NK-92 treated with Interleukin-12 subunit alpha and Interleukin-12 subunit beta, amount 100 ng/mL, for 24 hours (cell line): Measurements from ENCODE around the gene MAGEB17.
A peak's percentile ranks its signal among the peaks of the same experiment; 100 is the strongest.
"Not testable (repeated sequence)": the region's sequence is repeated elsewhere in the genome, so short reads cannot be mapped to it uniquely, and the experiment has no call there.

Experiments
- DNase-seq: peaks from one replicate; lab custom pipeline; 2025; lab: John Stamatoyannopoulos, UW

The MAGEB17 gene, protein sequence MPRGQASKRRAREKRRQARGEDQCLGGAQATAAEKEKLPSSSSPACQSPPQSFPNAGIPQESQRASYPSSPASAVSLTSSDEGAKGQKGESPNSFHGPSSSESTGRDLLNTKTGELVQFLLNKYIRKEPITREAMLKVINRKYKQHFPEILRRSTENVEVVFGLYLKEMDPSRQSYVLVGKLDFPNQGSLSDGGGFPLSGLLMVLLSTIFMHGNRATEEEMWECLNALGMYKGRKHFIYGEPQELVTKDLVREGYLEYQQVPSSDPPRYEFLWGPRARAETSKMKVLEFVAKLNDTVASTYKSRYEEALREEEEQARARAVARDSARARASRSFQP

DNA sequence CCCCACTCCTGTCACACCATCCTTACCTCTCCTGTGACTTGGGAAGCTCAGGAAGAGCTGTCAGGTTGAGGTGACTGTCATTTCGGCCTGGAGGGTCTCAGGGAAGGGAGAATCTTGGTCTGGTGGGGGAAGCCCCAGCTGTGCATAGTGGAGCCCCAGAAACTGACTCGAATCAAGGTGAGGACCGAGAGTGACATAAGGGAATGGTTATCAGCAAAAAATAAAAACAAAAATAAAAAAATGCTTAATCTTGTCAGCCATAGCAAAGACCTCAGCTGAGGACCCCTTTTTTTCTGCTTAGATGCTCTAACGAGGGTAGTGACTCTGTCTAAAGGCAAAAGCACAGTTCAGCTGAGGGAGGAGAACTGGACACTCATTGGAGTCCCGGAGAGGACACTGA is at the start of gene MAGEB17:
Gene MAGEB17 (plus strand): TSS at position 301 of the 400 bp plus-strand sequence. CDS start 2,902 bp downstream, outside the sequence.
- no peak for DNase-seq

DNA sequence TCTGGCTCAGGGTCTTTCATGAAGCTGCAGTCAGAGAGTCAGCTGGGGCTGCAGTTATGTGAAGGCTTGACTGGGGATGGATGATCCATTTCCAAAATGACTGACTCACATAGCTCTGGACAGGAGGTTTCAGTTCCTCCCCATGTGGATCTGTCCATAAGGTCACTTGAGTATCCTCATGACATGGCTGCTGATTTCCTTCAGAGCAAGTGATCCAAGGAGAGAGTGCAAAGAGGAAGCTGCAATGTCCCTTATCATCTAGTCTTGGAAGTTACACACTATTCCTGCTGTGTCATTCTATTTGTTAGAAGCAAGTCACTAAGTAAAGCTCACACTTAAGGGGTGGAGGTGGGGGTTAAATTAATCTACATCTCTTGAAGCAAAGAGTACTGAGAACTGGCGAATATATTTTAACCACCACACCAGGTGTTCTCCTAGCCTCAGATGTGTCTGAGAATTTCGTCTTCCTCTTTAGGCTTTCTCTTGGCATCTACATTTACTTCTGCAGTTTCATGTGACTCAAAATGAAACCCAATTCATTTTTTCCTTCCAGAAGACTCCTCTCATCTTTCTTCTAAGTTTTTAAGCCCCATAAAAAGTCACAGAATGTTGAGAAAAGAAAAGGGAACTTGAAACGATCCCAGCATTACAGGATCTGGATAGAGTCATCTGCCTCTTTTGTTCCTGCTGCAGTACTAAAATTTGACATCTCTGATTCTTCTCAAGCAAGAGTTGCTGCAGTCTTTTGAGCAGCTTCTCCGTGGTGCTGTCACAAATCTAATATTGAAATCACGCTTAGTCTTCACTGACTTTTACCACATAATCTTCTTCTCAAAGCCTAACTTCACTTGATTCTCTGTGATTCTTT is 47.7 kb upstream of the MAGEB17 start:
- no peak for DNase-seq

DNA sequence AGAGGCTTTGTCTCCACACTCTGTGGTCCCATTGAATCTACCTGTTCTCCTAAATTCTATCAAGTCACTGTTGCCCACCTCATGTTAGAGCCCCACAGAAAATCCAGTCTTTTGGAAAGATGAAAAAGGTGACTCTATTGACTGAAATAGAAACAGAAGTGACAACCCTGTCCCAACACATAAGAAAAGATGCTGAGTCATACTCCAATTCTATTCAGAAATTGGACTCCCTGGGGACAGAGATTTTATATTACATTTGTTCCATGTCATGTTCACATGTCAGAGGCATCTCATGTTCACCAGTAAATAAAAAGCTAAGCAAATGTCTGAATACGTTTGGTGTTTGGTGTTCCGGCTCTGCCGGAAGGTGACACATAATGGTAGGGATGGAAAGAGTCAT is 46.9 kb upstream of the MAGEB17 start:
- DNase-seq = no peak

DNA sequence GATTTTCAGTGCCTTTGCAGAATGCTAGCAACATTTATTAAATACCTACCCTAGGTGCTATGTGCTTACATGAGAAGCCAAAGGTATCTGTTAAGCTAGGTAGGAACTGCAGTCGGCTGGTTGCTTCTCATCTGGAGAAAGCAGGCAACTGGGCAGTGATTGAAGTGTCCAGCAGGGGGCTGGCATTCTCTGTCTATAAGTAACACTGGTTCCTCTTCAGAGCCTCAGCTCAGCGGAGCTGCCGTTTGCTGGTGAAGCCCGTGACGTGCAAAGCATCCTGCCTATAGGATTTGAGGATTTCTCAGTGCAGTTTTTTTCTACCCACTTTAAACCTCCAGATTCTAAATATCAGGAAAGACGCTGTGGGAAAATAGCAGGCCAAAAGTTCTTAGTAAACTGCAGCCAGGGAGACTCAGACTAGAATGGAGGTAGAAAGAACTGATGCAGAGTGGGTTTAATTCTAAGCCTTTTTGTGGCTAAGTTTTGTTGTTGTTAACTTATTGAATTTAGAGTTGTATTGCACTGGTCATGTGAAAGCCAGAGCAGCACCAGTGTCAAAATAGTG is 44.0 kb upstream of the MAGEB17 start, which contains the start of gene GRPR:
Gene GRPR (plus strand): TSS at position 344 of the 565 bp plus-strand sequence. CDS start 389 bp downstream, outside the sequence.
- peak; percentile 12 for DNase-seq

DNA sequence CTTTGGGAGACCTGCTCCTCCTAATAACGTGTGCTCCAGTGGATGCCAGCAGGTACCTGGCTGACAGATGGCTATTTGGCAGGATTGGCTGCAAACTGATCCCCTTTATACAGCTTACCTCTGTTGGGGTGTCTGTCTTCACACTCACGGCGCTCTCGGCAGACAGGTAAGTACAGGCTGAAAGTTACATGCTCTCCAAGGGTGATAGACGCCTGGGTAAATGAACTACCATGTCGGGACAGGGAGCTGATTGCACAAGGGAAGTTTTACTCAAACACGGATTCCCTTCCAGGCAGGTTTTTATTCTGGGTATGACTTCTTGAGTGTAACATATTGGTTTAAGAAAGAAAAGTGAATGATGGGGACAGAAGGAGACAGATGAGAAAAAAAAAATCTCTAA is 43.1 kb upstream of the MAGEB17 start:
- DNase-seq = no peak

DNA sequence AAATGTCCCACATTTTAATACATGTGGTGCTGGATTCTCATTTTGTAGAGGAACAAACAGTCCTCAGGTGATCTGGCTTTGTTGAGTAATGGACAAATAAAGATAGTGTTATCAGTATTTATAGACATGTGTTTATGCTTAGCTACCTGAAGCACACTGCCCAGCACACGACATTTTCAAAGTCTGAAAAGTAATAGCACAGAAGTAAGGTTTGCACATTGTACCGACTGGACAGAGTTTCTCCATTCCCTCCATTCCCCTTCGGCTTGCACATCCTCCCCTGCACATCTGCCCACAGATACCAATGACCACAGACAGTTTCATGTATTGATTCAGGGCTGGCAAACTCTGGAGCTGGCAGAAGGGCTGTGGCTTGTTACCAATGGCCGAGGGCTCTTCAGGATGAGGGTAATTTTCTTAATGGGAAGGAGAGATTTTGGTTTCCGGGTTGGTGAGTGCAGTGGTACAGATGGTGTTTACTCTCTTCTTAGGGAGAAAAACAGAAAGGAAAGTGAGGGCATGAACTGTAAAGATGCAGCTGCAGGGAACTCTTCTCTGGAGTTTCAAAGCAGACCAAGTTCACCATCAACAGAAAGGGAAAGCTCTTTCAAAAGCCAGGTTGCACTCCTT is 41.6 kb upstream of the MAGEB17 start:
- no peak for DNase-seq

DNA sequence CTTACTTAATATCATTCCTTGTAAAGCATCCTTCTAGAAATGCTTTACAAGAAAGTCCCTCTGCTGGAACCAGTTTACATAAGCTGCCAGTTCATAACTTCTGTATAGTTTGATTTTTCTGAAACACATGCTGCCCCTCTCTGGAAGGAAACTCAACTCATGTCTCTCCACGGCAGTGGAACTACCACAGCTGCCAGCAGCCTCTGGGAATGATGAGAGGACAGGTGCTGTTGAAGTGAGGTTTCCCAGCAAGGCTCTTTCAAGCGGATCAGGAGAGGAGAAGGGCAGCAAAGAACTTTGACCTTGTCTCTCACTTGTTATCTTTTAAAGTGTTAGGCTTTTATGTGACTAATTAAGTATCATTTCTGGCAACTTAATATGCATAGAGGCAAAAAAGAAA is 36.6 kb upstream of the MAGEB17 start:
- no peak for DNase-seq

DNA sequence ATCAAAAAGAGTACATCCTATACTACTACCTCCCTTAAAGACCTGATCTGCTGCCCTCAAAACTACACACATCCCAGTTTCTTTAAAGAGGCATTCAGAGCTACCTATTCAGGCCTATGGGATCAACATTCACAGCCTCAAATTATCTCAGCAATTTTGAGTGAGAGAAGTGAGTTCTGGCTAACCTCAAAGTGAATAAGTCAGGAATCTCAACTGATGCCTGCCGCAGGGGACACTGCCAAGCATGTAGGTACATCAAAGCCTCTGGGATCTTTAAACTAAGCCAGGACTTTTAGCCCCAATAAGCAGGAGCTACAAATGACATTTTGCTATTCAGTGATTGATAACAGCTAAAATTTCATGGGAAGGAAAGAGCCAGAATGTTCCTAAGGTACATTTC is 32.3 kb upstream of the MAGEB17 start:
- no peak for DNase-seq

DNA sequence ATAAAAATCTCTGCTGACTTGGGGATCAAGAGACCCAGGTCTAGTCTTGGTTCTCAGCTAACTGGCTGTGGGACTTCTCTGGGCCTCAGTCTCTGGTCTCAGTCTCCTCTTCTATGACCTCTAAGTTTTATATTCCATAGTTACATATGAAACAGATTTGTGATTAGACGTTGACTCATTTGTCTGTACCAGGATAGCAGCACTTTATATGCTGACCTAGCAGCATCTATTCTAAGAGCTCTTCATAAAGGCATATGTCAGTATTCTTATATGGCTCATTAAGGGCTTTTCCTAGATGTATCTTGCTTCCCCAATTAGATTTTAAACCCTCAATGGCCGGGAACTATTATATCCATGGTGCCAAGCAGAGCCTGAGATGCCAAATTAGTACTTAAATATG is 31.2 kb upstream of the MAGEB17 start:
- DNase-seq = no peak

DNA sequence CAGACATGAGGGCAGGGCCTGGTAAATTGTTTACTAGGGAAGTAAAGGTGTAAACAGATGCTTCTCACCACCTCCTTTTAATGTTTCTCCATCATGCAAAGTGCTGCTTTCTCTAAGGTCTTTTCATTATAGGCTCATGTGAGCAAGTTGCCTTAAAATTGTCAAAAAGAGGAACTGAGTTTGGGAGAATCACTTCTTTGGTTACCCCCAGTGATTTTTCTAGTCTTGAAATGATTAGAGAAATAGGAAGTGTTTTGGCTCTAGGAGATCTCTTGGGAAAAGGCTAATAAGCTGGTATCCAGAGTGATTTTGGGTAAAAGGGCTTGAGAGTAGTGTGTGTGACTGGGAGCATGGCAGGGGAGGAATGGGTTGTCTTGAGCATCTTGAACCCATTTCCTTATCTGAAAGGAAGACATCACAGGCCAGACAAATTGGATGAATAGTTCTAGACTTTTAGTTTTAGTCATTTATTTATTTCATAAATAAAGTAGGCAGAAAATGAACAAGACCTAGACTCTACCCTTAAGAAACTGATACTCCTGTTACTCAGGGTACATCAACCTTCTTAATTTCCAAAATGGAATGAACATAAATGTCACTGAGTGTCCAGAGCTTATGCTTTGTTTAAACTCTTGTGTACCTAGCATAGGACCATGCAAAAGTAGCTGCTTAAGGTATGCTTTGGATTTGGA is 29.7 kb upstream of the MAGEB17 start:
- no peak for DNase-seq

DNA sequence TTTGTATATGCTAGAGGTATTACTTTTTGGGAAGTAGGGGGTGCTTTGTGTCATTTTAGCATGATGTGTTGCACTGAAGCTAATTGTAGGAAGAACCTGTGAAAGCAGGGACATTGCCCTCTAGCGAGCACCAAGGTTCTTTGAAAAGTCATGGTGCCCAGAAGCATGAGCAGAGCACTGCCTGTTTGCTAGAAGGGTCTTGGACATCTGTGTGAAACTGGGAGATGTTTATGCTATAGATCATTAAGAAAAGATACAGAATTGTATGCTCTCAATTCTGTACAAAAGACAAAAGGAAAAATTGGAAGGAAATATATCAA is 29.2 kb upstream of the MAGEB17 start:
- DNase-seq = no peak

DNA sequence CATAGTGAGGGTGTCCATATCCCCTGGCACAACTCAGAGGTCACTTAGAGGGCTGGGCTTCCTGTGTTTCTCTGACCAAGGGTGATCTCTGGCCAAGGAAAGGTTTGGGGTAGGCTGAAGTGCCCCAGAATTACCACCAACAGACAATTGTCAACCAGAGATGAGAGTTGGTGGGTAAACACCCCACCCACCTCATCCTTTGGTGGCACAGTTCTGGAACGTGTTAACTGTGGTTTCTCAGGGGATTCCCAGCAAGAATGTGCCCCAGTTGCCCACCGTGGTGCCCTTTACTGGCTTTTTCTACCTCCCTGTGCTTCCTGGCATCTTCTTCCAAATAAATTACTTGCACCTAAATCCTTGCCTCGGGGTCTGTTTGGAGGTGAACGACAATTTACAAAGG is 26.8 kb upstream of the MAGEB17 start:
- no peak for DNase-seq

DNA sequence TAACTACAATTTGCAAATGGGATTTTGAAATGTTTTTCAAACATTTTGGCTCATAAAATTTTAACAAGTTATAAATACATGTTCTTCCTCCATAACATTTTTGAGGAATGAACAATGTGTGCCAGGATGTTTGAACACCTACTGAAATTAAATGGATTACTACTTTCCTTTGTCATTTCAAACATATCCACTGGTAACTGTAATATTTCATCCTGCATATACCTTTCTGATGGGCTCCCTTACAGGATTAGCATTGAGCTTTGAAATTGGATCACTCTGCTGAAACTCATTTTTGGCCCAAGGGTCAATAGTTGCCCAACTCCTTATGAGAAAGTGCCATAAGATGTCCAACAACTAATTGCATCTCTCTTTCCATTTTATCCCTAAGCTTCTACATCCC is 26.3 kb upstream of the MAGEB17 start:
- no peak for DNase-seq

DNA sequence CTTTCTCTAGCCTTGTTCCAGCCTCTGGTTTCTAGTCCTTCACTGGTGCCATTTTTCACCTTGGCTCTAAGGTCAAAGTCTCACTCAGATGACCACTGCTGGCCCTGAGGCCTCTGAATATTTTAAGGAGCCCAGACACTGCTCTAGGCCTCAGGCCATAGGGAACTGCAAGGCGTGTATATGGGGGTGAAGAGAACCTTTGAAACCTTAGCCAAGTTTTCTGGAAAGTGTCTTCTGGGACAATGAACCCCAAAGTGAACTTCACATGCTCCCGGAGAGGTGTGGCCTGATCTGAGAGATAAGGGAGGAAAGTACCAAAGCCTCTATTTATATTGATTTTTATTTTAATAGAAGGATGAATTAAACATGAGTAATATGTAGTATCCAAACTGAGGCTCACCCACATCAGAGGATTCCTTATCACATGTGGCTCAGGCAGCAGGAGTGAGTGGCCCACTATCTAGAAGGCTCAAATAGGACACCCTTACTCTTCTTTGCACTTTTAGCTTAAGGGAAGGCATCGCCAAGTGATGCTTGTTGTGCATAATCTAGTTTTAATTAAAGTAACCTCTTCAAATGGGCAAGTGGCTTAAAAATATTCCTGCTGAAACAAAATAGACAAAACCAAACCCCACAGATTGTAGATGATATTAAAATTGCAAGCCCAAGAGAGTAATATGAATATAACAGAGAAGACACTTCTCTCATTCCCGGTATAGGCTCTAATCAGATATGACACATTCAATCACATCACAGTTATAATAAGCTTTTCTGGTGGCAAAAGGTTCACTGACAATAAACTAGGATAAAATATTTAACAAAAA is 25.6 kb upstream of the MAGEB17 start:
- DNase-seq = no peak

DNA sequence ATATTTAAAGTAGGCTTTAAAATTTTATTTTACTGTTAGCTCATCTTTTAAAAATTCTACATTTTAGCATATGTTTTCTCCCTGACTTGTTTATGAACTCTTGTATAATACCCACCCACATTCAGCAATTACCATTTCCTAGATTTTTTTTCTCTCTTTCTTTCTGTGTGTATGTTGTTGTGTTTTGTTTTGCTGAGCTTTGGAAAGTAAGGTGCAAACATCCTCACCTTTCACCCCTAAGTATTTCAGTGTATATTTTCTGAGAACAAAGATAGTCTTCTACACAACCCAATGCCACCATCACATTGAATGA is 25.1 kb upstream of the MAGEB17 start:
- DNase-seq = no peak

DNA sequence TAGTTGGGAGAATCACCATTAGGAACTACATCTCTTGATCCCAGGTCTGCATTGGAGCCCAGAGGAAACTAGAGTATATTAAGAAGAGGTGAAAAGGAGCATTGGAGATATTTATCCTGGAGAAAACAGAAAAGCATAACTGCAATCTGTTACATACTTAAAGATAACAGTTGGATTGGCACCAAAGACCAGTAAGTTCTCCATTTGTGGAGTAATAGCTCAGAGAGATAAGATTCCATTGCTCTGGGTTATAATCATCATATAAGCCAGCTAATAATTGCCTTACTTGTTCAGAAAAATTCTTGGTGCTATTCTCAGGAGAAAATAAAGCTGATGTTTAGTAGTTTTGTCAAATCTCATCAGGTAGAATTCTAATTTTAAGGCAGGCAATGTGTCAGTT is 23.3 kb upstream of the MAGEB17 start:
- DNase-seq = no peak

DNA sequence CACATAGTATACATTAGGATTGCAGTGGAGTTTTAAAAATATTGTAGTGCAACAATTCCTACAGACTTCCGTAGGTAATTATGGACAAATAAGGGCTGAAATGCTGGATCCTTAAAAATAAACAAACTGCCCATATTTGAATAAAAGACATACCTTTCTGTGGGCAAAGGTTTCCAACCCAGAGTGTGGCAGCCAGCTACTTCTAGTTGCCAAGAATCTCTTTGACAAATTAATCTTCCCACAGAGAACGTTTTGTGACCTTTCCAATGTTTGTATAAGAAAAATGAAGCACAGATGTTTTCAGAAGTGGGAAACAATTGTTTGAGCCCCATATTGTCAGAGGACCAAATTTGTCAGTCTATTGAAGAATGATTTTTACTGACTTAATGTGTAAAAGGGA is 22.9 kb upstream of the MAGEB17 start:
- no peak for DNase-seq

DNA sequence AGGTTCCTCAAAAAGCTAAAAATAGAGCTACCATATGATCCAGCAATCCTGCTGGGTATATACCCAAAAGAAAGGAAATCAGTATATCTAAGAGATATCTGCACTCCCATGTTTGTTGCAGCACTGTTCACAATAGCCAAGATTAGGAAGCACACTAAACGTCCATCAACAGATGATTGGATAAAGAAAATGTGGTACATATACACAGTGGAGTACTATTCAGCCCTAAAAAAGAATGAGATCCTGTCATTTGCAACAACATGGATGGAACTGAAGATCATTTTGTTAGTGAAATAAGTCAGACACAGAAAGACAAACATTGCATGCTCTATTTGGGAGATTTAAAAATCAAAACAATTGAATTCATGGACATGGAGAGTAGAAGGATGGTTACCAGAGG is 22.2 kb upstream of the MAGEB17 start:
- not testable (repeated sequence) for DNase-seq

DNA sequence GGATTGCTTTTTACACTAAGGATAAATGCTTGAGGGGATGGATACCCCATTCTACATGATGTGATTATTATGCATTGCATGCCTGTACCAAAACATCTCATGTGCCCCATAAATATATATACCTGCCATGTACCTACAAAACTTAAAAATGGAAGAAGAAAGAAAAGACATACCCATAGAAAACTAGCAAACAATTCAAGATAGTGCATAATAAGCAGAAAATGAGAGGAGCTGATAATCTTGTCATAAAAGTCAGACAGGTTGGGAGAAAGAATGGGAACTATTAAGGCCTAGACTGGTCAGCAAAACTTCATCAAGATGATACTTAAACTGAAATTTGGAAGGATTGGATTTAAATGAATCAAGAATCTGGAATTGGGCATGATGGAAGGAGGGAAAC is 21.6 kb upstream of the MAGEB17 start:
- DNase-seq = no peak

DNA sequence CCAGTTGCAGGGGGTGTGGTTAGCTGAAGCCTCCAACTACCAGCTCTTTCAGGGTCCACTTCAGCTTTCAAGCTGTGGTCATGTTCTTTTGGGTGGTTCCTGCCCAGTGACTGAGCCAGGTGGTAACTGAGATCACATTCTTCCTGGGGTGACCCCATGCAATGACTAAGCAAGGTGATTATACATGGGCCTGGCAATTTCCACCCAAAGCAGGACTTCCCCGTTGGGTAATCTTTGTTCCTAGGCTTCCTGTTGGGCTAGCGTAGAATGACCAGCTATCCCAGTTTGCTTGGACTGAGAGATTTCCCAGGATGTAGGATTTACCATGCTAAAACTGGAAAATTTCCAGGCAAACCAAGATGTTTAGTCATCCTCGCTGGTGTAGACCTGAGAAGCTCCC is 18.4 kb upstream of the MAGEB17 start:
- DNase-seq = no peak

DNA sequence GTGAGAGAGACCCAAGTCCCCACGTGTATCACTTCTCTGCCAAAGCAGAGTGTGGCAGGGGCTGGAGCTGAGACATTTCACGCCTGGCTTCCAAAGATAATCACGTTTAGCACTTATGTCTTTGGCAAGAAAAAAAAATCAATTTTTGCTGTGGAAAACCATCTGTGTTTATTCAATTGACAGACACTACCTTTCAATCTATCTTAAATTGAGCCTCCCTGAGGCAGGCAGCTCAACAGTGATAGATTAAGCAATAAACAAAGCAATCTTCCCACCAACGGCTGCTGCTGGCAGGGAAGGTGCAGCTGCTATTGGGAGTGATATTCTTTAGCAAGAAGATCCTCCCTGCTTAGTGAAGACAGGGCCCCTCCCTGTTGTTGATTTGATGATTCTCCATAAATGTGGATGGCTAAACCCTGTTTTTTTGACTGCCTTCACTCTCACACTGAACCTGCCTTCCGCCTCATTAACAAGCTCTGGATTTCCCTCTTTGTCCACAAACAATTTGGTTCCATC is 11.6 kb upstream of the MAGEB17 start:
- no peak for DNase-seq
